GM12874 (cell line): Measurements from ENCODE around the gene CASZ1.

ENCODE experiments used
- TF ChIP-seq, protein P1 (sequence below): IDR thresholded peaks from 2 replicates; pipeline ENCODE4 v1.5.1; 2011; ENCODE audit warnings: low read depth, mild to moderate bottlenecking, control low read depth, low read length, moderate library complexity; ENCODE audit not compliant: insufficient read depth

The CASZ1 gene

DNA sequence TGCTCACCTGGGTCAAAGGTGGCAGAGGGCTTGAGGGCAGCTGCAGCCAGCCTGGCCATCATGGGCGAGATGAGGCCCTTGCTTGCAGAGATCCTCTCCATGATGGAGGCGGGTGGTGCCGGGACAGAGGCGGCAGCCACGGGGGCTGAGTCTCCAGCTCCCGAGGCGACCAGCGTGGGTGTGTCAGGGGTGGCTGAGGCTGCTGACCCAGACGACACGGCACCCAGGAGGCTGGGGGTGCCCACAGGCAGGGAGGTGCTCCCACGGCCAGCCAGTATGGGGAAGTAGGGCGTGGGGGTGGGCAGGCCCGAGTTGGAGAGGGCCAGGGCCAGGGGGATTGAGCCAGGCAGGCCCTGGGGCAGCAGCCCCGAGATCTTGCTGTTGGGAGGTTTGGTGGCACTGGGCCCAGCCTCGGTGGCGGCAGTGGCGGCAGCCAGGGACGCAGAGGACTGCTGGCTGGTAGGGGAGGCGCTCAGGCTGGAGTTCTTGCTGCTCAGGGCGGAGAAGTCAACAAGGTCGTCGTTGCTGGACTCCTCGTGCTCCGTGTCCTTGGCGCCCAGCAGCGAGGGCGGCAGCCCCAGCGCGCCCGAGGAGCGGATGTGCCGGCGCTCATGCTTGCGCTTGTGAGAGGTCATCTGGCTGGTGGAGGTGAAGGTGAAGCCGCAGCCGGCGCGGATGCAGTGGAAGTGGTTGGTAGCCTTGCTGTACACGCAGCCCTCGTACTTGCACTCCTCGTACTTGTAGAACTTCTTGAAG, 142.9 kb downstream of the CASZ1 start:
- TF ChIP-seq, protein P1, sequence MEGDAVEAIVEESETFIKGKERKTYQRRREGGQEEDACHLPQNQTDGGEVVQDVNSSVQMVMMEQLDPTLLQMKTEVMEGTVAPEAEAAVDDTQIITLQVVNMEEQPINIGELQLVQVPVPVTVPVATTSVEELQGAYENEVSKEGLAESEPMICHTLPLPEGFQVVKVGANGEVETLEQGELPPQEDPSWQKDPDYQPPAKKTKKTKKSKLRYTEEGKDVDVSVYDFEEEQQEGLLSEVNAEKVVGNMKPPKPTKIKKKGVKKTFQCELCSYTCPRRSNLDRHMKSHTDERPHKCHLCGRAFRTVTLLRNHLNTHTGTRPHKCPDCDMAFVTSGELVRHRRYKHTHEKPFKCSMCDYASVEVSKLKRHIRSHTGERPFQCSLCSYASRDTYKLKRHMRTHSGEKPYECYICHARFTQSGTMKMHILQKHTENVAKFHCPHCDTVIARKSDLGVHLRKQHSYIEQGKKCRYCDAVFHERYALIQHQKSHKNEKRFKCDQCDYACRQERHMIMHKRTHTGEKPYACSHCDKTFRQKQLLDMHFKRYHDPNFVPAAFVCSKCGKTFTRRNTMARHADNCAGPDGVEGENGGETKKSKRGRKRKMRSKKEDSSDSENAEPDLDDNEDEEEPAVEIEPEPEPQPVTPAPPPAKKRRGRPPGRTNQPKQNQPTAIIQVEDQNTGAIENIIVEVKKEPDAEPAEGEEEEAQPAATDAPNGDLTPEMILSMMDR = no peak

DNA sequence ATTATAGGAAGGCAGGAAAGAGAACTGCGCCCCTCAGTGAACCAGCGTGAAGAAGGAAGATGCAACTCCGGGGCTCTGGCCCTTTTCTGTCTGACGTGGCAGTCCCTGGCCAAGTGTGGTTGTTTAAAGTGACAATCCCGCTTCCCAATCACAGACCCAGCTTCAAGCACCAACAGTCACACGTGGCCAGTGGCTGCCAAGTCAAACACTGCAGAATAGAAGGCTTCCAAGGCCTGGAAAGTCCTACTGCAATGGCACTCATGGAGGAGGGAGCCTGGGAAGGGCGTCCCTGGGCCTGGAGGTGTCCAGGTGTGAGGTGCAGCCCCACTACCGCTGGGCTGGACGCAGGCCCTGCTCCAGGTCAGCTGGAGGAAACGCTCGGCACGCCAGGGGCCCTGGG, 143.8 kb downstream of the CASZ1 start:
- TF ChIP-seq, protein P1 = no peak

DNA sequence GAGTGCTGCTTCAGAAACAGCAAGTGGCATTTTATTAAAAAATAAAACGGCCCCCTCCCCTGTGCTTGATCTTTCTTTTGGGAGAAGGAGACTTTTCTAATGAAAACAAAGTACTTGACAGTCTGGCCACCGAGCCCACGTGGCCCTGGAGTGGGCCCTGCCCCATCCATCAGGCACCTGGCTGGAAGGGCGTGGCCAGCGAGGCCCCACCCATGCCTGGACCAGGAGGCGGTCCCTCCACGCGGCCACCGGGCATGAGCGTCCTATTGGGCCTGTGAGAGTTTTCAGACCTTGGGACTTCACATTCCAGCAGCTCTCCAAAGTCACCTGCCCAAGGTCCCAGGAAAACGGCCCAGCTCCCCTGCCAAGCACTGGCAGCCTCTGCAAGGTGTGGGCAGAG, 144.7 kb downstream of the CASZ1 start:
- TF ChIP-seq, protein P1 = no peak

DNA sequence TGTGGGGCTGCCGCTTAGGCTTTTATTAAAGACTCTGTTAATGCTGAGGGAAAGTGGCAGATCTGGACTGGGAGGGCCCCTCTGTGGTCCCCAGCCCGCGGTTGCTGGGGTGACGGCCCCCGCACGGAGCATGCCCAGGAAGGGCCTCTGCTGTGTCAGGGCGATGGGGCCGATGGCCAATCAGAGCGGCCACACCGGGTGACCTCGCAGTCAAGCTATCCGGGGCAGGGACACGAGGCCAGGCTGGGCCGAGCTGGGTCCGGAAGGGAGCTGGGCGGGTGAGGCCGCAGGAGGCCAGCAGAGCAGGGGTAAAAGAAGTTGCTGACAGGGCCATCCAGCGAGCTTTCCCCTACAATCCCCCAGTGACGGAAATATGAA, 145.1 kb downstream of the CASZ1 start:
- TF ChIP-seq, protein P1 = no peak

DNA sequence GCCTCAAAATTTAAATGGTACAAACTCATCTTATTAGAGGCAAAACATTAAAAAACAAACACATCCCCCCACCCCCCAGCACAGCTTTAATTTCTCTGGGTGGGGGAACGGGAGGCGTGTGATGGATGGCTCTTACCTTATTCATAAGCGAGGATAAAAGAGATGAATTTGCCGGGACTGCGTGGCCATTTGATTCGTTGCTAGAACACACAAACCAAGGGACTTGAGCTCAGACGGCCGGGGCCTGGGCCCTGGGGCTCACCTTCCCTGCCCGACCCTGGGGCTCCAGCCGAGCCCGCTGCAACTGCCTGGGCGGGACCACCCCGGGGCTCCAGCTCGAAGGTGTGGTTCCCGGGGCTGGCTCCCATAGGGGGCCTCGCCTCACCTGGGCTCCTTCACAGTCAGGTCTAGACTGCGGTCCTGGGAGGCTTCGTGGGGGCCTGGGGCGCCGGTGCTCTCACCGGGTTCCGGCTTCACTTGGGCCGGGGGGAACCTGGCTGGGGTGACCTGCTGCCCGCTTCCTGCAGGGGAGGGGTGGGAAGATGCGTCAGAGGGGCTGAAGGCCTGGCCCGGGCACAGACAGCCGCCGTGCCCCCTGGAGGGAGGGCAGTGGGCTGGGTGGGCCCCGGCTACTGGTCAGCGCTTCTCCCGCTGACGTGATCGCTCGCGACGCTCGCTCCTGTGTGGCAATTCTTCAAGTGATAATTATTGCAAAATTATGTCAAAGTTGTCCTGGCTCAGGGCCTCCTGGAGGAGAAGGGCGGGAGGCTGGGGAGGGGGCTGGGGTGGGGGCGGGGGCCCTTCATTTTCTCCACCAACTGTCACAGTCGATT, 145.7 kb downstream of the CASZ1 start:
- TF ChIP-seq, protein P1 = no peak

DNA sequence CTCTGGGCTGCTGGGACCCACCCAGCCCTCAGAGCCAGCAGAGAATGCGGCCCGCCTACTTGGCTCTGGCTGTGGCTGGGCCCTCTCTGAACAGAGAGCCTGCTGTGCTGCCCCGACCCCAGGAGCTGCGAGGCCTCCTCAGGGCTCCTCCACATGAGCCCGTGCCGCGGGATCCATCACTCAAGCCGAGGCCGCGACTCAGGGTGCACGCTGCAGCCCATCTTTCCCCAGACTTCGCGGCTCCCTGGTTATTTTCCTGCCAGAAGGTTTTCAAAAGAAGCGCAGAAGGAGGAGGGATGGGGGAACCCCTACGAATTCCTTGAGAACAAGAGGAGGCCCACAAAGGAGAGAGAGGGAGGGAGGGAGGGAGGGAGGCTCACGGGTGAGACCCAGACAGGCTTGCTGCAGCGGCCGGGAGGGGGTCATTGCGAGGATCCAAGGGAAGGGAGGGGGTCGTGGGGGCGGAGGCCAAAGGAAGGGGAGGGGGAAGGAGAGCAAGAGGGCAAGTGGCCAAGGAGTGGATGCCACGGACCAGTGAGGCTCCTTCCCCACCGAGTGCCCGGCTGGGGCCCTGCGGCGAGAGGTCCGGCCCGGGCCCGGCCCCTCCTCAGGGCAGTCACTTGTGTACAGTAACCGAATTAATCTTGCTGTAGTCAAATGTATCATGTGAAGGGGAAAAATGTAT, 146.8 kb downstream of the CASZ1 start:
- TF ChIP-seq, protein P1 = no peak
